GM12873 (cell line): Measurements from ENCODE around the gene CDK10.

ENCODE experiments used
- TF ChIP-seq, protein P1 (sequence below): IDR thresholded peaks from 2 replicates; pipeline ENCODE4 v1.5.1; 2012; ENCODE audit warnings: low read depth, mild to moderate bottlenecking, moderate library complexity, low read length, control low read depth; ENCODE audit not compliant: insufficient read depth; ENCODE audit errors: missing control alignments

The CDK10 gene

DNA sequence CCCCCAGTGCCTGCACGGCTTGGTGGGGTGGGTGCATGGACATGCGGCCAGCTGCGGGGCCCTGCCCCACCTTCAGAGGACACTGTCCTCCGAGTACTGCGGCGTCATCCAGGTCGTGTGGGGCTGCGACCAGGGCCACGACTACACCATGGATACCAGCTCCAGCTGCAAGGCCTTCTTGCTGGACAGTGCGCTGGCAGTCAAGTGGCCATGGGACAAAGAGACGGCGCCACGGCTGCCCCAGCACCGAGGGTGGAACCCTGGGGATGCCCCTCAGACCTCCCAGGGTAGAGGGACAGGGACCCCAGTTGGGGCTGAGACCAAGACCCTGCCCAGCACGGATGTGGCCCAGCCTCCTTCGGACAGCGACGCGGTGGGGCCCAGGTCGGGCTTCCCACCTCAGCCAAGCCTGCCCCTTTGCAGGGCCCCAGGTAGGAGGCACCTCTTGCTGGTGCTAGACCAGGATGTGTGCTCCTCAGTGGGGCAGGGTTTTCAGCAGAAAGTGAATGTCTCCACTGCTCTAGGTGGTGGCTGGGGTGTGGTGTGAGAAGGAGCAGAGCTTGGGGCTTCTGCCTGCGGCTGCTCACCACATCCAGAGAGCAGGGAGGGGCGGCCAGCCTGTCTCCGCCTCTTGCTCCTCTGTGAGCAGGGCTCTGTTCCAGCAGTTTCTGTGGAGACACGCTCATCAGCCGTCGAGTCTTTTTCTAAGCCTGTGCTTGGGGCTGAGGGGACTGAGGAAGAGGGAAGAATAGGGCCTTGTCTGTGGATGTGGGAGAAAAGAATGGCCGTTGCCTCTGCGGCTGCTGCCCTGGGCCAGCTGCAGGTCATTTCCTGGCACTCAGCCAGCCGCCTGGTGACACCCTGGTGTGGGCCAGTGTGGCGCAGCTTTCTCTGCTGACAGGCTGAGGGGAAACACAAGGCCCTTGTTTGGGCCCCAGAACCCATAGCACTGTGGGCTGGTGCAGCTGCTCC, 37.1 kb downstream of the CDK10 start:
- TF ChIP-seq, protein P1, sequence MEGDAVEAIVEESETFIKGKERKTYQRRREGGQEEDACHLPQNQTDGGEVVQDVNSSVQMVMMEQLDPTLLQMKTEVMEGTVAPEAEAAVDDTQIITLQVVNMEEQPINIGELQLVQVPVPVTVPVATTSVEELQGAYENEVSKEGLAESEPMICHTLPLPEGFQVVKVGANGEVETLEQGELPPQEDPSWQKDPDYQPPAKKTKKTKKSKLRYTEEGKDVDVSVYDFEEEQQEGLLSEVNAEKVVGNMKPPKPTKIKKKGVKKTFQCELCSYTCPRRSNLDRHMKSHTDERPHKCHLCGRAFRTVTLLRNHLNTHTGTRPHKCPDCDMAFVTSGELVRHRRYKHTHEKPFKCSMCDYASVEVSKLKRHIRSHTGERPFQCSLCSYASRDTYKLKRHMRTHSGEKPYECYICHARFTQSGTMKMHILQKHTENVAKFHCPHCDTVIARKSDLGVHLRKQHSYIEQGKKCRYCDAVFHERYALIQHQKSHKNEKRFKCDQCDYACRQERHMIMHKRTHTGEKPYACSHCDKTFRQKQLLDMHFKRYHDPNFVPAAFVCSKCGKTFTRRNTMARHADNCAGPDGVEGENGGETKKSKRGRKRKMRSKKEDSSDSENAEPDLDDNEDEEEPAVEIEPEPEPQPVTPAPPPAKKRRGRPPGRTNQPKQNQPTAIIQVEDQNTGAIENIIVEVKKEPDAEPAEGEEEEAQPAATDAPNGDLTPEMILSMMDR, result no peak

DNA sequence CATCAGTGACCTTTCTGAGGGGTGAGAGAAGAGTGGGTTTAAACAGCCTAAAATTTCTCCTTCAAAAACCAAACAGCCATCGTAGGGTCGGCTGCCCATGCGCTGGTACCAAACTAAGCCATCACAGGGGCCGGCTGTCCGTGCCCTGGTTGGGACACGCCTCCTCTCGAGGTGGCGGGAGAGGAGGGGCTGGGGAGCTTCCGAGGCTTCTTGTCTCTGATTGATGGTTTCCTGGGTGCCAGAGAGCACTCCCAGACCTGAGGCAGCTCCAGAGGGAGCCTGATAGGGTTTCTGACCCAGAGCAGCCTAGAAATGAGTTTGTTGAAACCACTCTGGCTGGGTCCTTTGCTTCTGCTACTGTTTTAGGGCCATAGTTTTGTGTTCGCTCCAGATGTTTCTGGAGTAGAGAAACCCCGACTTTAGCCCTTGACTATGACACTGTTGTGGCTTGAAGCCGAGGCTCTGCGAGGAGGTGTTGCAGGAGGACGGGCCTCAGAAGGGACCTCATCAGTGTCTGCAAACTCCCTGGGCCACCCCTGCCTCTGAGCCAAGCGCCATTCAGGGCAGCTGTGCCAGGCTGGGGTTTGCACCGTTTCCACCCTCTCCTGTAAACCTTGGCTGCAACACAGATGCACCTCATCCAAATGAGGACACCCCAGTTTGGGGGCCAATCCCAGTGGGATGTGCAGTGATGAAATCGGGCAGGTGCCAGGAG, 41.1 kb downstream of the CDK10 start:
- TF ChIP-seq, protein P1, result no peak

DNA sequence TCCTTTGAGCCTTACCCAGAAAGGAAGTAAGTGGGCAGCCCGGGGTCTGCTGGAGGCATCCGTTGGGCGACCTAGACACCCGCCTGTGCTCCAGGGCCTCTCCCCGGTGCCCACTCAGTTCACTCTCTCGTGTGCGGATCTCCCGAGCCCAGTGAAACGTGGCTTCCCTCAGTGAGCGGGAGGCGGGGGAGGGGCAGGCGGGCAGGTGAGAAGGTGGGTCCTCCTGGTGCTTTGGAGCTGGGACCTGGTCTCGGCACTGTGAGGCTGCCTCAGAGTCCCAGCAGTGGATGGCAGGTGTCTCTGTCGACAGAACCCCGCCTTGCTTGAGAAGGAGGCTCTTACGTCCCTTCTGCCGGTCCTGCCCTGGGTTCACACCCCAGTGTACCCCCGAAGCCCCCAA, 42.8 kb downstream of the CDK10 start:
- TF ChIP-seq, protein P1, result no peak

DNA sequence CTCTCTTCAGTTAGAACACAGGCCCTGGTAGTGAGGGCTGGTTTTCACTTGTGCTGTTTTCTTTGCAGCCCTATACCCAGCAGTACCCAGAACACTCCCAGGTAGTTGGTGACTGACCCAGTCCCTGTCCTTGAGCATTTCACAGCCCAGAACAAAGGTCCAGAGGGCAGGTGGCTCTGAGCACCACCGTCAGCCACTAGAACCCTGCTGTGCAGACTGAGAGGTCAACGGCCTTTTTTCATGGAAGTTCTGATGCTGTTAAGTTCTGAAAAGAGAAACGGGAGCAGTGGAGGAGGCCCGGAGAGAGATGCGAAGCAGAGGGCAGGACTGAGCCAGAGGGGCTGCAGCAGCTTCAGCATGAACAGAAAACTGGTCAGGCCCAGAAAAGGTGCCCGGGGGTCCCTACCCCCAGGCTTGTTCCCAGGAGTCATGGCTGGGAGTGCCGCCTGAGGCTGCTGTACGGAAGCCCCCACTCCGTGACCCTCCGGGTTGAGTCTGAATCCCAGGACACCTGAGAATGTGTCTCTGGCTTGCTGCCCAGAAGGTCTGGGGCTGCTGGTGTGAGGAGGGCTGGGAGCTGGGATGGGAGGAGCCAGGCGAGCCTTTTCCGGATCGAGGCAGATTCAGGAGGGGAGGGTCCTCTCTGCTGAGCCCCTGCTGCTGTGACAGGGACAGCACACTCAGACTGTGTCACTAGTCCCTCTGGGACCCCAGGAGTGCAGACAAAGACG, 43.5 kb downstream of the CDK10 start:
- TF ChIP-seq, protein P1, result no peak

DNA sequence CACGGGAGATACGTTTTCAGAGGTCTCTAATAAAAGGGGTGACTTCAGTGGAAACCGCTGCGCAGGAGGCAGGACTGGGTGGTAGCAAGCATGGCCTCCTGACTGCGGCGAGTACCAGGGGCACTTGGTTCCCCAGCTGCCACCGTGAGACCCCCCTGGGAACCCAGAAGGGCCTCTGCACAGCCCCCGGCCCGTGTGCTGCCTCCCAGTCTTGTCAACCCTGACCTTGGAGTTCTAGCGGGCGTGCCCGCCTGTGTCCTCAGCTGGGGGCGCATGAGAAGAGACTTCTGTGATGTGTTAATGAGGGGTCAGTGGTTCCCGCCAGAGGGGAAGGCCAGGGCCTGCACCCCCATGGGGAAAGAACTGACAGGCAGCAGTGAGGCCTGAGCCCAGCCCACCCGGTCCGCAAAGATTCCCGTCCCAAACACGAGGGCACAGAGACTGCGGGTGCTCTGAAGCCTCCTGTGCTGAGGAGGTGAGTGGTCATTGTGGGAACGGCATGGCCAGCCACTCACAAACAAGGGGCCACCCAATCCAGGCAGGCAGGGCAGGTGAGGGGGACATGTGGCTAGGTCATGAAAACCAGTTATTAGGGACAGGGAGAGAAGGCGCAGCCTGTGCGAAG, 44.2 kb downstream of the CDK10 start:
- TF ChIP-seq, protein P1, result no peak

DNA sequence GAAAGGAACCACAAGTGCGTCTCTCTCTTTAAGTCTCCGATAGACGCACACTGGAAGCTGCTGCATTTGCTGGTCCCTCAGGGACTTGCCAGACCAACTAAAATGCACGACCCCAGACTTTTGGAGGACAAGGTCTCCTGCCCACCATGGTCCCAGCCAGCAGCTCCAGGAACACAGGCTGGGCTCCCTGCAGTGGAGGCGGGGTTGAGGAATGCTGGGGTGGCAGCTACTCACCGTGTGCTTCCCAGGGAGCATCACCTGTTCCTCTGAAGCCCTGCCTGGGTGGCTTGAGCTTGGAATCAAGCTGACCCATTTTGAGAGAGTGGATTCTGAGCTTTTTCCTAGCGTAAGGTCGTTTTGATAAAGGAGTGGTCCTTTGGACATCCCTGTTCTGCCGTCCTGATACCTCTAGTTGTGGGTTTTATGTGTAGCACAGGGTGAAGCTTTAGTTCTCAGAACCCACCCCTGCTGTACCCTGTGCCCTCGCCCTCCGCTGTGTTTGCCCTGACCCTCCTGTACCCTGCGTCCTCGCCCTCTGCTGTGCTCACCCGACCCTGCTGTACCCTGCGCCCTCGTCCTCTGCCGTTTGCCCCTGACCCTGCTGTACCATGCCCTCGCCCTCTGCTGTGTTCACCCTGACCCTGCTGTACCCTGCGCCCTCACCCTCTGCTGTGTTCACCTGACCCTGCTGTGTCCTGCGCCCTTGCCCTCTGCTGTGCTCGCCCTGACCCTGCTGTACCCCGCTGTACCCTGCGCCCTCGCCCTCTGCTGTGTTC, 45.8 kb downstream of the CDK10 start:
- TF ChIP-seq, protein P1, result no peak
